A204.1 (cell line): ENCODE results near the gene SORCS2.

Source experiments
- FAIRE-seq: peaks from 2 replicates; lab custom pipeline; 2012; peaks lifted over from hg19 to GRCh38; lab: Jason Lieb, UNC

The SORCS2 gene

GRCh38 chr4:7714738-7715137, 522.4 kb downstream of the SORCS2 start:
- no peak for FAIRE-seq

GRCh38 chr4:7715271-7716009, 523.1 kb downstream of the SORCS2 start:
- FAIRE-seq: no peak

- no peak for FAIRE-seq
These were observed 523.8 kb downstream of the SORCS2 start for GRCh38 chr4:7716010-7716721.

- FAIRE-seq: no peak
These were observed 524.8 kb downstream of the SORCS2 start for GRCh38 chr4:7717161-7717560.

- no peak for FAIRE-seq
These were observed 525.7 kb downstream of the SORCS2 start for GRCh38 chr4:7717946-7718490.

- no peak for FAIRE-seq
These were observed 527.2 kb downstream of the SORCS2 start for GRCh38 chr4:7719354-7720174.

GRCh38 chr4:7721984-7722551, 529.7 kb downstream of the SORCS2 start:
- FAIRE-seq: no peak

- FAIRE-seq: no peak
These were observed 530.5 kb downstream of the SORCS2 start for GRCh38 chr4:7722766-7723387.

- FAIRE-seq: no peak
These were observed 531.3 kb downstream of the SORCS2 start for GRCh38 chr4:7723625-7724024.

- FAIRE-seq: no peak
These were observed 533.6 kb downstream of the SORCS2 start for GRCh38 chr4:7725951-7726350.

GRCh38 chr4:7726665-7727413, 534.5 kb downstream of the SORCS2 start:
- no peak for FAIRE-seq

GRCh38 chr4:7727749-7728148, 535.4 kb downstream of the SORCS2 start:
- FAIRE-seq: no peak

- FAIRE-seq: no peak
These were observed 539.1 kb downstream of the SORCS2 start for GRCh38 chr4:7731437-7731836.

GRCh38 chr4:7732263-7732662, 539.9 kb downstream of the SORCS2 start:
- no peak for FAIRE-seq

GRCh38 chr4:7733201-7733600, 540.9 kb downstream of the SORCS2 start:
- no peak for FAIRE-seq

GRCh38 chr4:7733801-7734650, 541.7 kb downstream of the SORCS2 start:
- no peak for FAIRE-seq

GRCh38 chr4:7734651-7735260, 542.4 kb downstream of the SORCS2 start:
- FAIRE-seq: no peak

GRCh38 chr4:7735395-7735794, 543.1 kb downstream of the SORCS2 start:
- no peak for FAIRE-seq

- FAIRE-seq: no peak
These were observed 543.6 kb downstream of the SORCS2 start for GRCh38 chr4:7735961-7736360.
